ENCODE measurements around the gene TRAPPC4.
A peak's percentile ranks its signal among the peaks of the same experiment; 100 is the strongest.
"Not testable (repeated sequence)": the region's sequence is repeated elsewhere in the genome, so short reads cannot be mapped to it uniquely, and the experiment has no call there.

TRAPPC4 gene

DNA sequence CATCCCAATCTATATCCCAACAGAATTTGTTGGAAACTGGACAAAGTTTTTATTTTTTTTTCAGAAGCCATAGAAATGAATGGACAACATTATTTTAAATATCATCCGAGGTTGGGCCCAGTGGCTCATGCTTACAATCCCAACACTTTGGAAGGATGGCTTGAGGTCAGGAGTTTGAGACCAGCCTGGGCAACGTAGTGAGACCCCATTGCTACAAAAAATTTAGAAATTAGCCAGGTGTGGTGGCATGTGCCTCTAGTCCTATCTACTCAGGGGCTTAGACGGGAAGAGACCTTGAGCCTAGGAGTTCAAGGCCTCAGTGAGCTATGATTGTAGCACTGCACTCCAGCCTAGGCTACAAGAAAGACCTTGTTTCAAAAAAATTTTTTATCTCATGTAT, 16.2 kb downstream of the TRAPPC4 start:
- no peak for DNase-seq

DNA sequence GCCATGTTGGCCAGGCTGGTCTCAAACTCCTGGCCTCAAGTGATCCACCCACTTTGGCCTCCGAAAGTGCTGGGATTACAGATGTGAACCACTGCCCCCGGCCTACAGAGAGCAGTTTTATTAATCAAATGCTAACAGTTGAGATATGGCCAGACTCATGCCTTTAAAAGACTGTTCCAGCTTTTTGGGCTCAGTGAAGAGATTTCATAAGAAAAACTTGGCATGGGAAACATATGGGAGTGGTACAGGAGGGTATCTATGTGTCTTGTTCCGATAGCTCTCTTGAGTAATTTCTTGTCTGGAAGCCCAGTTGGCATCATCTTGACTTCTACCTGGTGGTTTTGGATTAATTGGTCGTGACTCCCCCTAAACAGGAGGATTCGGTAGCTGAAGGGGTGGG, 20.3 kb downstream of the TRAPPC4 start:
- DNase-seq = no peak

DNA sequence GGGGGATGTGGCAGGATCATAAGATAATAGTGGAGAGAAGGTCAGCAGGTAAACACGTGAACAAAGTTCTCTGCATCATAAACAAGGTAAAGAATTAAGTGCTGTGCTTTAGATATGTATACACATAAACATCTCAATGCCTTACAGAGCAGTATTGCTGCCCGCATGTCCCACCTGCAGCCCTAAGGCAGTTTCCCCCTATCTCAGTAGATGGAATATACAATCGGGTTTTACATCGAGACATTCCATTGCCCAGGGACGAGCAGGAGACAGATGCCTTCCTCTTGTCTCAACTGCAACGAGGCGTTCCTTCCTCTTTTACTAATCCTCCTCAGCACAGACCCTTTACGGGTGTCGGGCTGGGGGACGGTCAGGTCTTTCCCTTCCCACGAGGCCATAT, 20.9 kb downstream of the TRAPPC4 start:
- not testable (repeated sequence) for DNase-seq

DNA sequence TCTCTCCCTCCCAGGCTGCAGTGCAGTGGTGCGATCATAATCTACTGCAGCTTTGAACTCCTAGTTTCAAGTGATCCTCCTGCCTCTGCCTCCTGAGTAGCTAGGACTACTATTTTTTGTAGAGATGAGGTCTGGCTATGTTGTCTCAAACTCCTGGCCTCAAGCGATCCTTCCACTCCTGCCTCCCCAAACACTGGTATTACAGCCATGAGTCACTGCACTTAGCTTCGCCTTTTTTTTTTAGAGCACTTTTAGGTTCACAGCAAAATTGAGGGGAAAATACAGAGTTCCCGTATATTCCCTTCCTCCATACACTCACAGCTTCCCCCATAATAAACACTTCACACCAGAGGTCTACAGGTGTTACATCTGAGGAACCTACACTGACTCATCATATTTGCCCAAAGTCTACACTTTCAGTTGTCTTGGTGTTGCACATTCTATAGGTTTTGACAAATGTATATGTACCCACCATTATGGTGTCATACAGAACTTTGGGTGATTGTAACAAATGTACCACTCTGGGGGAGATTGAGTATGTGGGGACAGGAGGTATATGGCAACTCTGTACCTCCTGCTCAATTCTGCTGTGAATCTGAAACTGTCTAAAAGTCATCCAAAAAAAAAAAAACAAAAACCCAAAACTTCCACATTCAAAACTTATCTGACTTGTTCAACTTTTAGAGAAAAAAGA, 23.4 kb downstream of the TRAPPC4 start:
- no peak for DNase-seq

DNA sequence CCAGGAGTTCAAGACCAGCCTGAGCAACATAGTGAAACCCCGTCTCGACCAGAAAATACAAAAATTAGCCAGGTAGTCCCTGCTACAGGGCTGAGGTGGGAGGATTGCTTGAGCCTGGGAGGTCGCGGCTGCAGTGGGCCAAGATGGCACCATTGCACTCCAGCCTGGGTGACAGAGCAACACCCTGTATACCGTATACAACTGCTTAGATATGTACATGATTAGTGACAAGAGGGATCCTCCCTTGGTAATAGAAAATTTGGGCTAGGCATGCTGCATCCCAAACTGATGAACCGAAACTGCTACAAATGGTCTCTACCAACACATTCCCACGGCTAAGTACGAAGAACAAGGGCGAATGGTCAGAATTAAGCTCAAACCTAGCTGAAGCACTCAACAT, 24.4 kb downstream of the TRAPPC4 start:
- no peak for DNase-seq

DNA sequence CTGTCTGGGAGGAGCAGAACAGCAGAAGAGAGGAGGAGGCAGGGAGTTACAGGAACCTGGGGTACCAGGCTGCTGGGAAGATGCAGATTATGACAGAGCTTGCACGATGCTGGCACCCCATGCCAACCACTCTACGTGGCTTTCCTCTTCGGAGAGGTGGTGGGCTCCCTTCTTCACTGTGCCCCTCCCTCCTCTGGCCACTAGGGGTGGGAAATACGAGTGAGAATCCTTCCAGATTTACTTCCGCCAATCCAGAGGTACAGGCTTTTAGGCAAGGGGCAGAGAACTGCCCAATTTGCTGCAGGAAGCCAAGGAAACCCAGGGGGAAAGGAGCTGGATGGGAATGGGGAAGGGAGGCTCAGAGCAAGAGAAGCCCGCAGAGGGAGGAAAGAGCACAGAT, 26.1 kb downstream of the TRAPPC4 start:
- no peak for DNase-seq

DNA sequence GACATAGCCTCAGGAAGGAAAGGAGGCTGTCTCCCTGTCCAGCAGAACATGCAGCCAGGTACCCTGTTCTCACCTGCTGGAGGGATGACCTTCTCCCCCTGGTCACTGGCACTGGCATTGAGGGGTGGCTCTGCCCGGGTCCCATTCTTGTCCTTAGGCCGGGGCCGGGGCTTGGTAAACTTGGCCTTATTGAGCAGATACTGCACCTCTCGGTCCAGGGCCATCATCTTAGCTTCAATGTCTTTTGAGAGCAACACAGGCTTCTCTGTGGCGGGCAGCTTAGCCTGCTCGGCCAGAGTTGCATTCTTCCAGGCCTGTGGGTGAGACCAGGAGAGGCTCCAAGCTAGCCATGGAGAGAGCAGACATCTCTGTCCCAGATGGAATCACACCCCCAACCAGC, 27.9 kb downstream of the TRAPPC4 start:
- no peak for DNase-seq

DNA sequence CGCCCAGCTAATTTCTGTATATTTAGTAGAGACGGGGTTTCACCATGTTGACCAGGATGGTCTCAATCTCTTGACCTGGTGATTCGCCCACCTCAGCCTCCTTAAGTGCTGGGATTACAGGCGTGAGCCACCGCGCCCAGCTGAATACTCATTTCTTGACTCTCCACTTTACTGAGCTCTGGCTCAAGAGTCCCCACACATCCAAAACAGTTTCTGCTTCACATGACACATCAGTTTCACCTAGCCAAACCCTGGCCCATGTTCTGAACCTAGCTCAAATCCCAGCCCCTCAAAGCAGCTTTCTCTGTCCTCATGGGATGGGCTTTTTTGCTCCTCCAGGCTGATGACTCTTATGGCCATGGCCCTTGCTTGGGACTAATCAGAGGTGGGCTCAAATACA, 28.6 kb downstream of the TRAPPC4 start:
- DNase-seq = no peak

DNA sequence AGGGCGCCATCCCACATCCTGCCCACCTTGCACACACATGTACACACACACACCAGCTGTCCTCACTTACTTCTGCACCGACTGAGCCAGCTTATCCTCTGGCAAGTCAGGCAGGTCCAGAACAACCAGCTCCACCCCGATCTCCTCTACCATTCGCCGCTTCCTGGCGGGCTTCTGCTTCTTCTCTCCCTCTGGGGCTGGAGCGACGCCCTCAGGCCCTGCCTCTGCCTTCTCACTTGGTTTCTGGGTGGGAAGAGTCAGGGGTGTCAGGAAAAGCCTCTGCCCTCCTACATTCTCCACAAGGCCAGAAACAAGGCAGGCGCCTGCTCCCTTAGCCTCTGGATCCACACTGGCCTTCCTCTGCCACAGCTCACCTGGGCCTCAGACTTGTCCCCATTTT, 30.1 kb downstream of the TRAPPC4 start:
- DNase-seq = no peak

DNA sequence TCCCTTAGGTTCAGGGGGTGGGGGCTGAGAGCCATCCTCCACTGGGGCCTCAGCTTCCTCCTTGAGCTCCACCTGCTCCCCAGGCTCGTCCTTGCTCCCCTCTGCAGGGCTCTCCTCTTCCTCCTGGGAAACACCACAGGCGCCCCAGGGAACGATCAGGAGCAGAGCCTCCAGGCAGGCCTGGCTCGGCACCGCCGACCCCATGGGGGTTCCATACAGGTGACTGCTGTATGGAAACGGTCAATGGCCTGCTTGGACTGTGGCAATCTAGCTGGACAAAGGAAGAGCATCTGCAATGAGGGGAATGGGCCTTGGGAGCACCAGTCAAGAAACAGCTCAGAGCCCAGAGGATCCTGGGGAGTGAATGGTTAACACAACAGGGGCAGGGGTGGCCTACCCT, 30.5 kb downstream of the TRAPPC4 start:
- no peak for DNase-seq

DNA sequence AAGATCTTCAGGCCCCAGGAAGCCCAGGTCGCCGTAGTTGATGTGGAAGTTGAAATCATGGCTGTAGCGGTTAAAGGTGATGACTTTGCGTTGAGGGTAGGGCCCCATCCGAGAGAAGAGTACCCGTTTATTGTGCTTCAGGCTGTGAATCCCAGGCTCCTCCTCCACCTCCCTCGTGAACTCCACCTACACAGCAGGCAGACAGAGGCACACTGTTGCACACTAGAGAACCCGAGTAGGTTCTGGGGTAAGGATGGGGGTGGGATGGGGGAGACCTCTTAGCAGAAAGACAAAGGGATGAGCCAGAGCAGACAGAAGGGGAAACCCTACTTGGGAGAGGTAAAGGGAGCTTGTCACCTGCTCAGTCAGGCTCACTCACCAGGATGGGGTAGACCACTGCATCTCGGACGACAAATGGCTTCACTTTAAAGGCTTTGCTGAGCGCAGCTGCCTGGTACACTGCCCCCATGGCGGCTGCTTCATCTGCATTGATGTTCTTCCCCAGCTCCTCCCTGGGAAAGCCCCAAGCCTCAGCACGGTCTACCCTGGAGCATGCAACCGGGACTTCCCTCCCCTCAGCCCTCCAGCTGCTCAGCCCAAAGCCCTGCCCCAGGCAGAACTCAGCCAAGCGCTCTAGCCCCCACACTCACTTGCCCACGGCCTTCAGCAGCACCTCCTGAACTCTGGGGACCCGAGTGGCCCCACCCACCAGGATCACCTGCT, 33.0 kb downstream of the TRAPPC4 start:
- DNase-seq = no peak

DNA sequence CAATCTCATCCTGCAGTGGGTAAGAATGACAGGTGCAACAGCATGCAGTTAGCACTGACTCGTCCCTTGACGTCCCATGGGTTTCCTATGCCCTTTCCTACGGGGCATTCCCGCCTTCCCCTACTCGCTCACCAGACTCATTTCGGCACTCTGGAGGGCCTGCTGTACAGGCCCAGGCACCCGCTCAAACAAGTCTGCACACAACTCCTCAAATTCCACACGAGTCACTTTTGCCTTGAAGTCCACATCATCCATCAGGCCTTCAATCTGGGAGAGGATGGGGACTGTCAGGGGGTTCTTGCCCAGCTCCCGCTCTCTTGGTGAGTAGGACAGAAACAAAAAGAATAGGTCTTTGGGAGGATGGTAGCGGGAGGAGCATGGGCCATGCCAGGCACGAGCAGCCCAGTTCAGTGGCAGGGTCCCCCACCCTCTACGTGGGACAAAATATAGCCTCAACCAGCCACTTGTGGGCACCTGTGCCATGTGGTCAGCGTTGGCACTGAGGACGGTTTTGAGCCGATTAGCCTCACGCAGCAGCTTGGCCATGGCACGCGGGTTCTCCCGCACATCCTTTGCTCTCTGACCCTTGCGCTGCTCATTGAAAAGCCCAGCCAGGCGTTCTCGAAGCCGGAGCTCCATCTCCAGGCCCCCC, 33.7 kb downstream of the TRAPPC4 start:
- DNase-seq = no peak

DNA sequence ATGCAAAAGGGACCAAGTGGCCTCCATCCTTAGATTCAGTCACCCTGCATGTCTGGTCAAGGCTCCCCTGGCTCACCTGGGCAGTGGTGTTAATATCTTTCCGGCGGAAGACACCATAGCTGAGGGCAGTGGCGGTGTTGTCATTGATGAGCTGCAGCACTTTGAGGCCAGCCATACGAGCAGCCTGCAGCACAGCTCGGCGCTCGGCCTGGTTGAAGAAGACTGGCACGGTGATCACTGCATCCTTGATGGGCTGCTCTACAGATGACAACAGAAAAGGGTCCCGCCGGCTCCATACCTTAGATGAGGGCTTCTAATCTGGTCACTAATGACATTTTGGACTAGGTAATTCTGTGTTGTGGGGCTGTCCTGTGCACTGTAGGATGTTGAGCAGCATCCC, 35.9 kb downstream of the TRAPPC4 start:
- DNase-seq = no peak

DNA sequence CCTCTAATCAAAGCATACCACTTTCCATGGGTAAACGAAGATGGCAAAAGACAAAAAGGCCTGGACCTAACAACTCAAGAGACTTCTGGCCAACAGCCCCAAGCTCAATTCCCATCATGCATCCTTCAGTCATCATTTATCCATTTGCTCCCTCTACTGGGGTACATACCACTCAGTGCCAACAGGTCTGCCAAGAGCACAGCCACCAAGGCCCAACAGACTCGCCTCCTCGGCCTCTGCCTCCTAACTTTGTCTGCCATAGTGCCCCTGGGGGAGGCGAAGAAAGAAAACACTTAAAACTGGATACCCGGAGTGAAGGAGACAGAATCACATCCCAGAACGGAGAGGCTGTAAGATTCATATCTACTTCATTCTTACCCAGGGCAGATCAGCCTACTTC, 37.3 kb downstream of the TRAPPC4 start:
- DNase-seq = peak in 1 of 2 experiments; percentile 48

DNA sequence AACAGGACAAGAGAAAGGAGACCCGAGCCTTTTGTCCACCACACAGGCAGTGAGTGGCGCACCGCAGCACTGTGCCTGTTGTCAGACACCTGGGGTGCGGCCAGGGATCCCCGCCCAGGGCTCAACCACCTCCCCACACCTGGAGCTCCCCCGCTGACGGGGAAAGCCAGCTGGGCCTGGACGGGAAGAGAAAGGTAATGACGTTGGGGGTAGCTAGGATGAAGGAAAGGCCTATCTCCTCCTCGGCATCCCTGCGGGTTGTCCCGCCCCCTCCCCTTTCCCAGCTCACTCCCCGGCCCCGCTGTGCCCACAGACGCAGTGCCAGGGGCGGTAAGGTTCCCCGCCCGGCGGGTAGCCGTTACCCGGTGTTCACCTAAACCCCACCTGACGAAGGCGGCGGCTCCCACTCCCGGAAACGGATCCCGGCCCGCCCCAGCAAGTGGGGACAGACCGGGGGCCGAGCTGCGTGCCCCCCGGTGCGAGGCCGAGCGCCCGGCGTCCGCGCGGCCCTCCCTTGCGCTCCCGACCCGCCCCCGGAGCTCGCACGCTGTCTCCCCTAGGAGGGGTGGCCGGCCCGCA, 37.9 kb downstream of the TRAPPC4 start:
- no peak for DNase-seq

DNA sequence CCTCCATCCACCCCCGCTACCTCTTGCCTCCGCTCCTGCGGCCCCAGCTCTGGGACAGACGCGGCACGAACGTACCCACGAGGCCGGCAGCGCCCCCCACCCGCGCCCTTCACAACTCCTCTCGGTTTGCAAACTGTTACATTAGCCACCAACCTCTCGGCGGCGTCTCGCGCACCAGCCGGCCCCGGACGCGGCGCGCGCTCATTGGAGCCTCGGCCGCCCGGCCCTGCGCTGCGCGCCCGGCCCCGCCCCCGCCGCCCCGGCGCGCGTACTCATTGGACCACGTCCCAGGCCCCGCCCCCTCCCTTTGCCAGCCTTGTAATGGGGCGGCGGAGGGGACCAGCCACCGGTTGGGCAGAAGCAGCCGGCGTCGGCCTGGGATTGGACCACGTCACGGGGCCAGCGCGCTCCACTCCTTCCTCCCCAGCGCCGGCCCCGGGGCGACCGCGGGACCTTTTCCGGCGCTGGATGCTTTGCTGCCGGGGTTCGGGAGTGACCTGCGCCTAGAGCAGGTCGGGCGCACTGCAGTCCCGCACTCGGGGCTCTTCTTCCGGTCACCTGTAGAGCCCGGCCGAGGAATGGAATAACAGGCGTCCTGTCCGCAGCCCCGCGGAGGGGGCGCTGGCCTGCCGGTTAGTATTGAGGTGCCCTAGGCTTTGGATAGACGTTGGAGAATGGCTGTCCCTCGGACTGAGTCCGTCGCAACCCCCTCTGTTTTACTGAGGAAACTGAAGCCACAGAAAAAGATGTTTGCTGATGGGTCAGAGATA, 38.6 kb downstream of the TRAPPC4 start, which contains the start of gene HYOU1:
HYOU1 (minus strand) TSS at position 206 of the 770 bp plus-strand sequence. CDS start 1,045 bp downstream, outside the sequence.
- DNase-seq = peak; percentile 85 to 94

DNA sequence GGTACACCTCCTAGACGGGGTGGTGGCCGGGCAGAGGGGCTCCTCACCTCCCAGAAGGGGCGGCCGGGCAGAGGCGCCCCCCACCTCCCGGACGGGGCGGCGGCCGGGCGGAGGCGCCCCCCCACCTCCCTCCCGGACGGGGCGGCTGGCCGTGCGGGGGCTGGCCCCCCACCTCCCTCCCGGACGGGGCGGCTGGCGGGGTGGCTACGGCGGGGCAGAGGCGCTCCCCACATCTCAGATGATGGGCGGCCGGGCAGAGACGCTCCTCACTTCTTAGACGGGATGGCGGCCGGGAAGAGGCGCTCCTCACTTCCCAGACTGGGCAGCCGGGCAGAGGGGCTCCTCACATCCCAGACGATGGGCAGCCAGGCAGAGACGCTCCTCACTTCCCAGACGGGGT, 40.6 kb downstream of the TRAPPC4 start:
- DNase-seq = not testable (repeated sequence)

DNA sequence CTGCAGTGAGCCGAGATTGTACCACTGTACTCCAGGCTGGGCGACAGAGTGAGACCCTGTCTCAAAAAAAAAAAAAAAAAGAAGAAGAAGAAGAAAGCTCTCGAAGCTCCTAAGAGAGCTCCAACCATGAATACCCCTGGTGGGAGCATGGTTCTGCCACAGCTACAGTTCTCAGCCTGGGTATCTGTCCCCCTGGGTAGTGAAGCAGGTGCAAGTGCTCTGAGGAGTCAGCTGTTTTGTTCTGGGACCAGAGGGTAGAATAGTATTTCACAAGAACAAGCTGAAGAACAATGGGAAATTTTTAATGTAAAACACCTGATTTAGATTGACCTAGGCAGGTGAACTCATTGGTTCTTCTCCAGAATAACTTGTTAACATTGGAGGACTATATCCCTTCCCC, 42.7 kb downstream of the TRAPPC4 start:
- no peak for DNase-seq

DNA sequence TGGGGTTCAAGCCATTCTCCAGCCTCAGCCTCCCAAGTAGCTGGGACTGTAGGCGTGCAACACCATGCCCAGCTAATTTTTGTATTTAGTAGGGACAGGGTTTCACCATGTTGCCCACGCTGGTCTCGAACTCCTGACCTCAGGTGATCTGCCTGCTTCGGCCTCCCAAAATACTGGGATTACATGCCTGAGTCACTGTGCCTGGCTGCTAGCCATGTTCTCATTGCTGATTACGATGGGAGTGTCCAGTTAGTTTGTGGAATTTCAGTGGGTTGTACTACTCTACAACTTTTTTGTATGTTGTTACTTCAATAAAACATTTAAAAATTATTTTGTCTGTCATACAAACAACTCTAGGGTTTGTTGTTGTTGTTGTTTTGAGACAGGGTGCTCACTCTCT, 44.2 kb downstream of the TRAPPC4 start:
- no peak for DNase-seq

DNA sequence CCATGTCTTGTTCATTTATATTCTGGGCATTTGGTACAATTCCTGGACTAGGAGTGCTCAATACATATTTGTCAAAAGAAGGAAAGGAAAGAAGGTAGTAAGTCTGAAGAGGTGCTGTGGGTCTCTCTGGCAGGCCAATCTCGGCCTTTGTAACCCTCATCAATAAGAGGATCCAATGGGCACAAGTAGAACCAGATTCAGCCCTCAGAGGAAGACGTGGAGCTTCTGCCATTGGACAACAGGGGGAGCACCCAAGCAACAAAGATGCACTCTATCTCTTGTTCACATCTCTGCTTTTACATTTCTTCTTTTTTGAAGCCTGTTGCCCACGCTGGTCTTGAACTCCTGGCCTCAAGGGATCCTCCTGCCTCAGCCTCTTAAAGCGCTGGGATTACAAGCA, 46.8 kb downstream of the TRAPPC4 start:
- peak; percentile 33 to 45 for DNase-seq

DNA sequence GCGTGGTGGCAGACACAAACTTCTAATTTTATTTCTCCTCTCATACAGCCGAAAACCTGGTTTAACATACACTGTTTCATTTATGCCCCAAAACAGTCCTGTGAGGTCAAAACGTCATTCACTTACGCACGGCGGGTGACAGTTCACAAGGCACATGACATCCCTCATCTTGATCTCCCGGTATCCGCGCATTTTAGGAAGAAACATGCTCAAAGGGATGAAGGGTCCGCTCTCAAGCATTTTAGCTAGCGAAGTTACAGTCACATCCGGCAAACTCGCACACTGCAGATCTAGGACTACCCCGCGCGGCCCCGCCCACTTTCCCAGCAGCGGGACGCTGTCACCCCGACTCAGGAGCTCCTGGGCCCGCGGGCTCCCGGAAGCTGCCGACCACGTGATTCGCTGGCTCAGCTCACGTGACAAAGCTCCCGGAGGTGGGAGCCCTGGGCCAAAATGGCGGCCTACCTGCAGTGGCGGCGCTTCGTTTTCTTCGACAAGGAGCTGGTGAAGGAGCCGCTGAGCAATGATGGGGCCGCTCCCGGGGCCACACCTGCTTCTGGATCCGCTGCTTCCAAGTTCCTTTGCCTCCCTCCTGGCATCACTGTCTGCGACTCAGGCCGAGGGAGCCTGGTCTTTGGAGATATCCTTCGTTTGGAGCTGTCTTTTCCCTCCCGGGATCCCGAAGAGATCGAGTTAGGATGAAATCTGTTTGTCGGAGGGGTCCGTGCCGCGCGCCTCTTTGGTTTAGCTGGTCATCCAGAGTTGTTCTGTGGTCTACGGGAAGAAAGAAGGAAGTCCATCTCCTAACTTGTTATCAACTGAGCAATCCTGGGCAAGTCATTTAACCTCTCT, 49.0 kb downstream of the TRAPPC4 start, which contains the start of gene VPS11:
VPS11 (plus strand) TSS at position 448 of the 852 bp plus-strand sequence; CDS start at position 454, 6 bp downstream.
- peak; percentile 93 to 95 for DNase-seq
